T follicular helper cell (primary cell): Measurements from ENCODE around the gene SCN8A.

Experiments
- DNase-seq: peaks from one replicate; pipeline ENCODE4 v3.0.0-alpha.2; 2020; ENCODE audit warnings: low read depth

SCN8A gene

DNA sequence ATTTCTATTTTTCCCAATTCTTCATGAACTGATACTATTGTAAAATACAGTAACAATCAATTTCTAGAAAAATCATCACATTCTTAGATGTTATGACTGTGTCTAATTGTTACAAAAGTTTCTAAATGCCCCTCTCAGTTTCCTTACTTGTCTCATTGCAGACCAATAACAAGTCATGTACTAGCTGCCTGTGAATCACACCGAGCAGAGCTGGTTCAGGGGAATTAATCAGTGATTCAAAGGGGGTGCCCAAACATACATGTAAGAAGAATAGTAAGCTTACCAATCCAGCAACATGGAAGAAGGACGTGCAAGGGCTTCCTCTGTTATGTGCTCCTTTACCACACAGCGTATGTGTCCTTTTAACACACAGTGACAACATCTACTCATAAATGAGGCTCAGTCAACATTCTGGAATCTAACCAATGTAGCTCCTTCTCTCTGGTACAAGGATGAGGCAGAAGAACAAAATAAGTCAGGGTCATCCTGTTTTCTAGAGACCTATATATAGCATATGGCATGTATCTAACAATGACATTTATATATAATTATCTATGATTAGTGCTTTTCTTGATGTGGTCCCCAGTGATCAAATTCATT, 126.4 kb downstream of the SCN8A start:
- no peak for DNase-seq

DNA sequence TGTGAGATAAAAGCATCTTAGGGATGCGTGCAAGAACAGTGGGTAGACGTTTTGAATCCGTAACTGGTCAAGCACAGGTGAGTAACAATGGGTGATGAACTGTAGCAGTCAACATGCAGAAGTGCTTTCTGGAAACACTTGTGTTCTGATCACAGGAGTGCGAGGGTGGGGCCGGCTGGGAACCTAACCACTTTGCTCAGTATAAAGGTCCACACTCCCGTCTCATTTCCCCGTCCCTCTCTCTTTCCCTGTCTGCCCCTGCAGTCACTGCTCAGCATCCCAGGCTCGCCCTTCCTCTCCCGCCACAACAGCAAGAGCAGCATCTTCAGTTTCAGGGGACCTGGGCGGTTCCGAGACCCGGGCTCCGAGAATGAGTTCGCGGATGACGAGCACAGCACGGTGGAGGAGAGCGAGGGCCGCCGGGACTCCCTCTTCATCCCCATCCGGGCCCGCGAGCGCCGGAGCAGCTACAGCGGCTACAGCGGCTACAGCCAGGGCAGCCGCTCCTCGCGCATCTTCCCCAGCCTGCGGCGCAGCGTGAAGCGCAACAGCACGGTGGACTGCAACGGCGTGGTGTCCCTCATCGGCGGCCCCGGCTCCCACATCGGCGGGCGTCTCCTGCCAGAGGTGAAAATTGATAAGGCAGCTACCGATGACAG, 130.4 kb downstream of the SCN8A start:
- peak; percentile 1 for DNase-seq

DNA sequence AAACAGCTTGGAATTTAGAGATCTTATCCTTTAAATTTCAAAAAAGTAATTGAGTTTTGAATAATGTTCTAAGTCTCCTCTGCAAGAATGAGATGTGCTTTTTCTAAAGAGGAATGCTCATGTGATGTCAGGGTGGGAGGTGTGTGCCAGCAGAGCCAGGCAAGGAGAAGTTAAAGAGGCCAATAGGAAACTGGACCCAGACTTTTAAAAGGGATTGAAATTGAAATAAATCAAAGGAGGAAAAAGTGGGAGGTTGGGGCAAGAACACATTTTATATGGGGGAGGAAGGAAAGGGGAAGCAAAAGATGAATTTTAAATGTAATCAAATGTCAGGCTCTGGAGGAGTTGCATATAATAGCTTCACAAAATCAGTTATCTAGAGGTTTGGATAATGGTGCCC, 131.4 kb downstream of the SCN8A start:
- no peak for DNase-seq

DNA sequence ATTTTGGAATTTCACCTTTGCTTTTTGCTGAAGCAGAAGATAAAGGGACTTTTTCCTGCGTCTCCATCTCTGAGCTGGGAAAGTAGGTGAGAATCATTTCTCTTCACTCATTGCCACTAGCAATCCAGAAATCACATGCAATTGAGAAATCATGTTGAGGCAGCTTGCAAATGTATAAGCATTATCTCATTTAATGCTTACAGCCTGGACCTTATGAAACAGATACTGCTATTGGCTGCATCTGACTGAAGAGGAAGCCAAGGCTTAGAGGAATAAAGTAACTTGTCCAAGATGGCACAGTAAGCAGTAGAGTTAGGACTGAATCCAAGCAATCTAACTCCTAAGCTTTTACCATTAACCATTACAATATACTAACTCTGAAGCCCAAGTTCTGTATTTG, 135.1 kb downstream of the SCN8A start:
- no peak for DNase-seq

GRCh38 chr12:51726931-51727330, 135.9 kb downstream of the SCN8A start:
- no peak for DNase-seq

DNA sequence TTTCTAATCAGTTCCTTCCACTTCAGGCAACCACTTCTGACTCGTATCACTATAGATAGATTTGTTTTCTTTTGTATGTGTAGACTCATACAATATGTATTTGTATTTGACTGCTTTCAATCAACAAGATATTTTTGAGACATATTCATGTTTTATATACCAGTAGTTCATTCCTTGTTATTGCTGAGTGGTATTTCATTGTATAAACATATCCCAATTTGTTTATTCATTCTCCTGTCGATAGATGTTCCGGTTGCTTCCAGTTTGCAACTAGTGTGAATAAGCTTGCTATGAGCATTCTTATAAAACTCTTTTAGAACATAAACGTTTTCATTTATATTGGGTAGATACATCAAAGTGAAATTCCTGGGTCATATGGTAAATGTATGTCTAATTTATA, 138.3 kb downstream of the SCN8A start:
- DNase-seq, result no peak

GRCh38 chr12:51730745-51731144, 139.7 kb downstream of the SCN8A start:
- DNase-seq, result no peak

DNA sequence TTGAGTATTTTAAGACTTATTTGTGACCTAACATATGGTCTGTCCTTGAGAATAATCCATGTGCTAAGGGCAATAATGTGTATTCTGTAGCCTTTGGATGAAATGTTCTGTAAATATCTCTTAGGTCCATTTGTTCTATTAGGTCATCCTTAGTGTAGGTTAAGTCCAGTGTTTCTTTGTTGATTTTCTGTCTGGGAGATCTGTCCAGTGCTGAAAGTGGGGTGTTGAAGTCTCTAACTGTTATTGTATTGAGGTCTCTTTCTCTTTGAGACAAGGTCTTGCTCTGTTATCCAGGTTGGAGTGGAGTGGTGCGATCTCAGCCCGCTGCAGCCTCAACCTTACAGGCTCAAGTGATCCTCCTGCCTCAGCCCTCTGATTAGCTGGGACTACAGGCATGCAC, 149.5 kb downstream of the SCN8A start:
- DNase-seq, result no peak

DNA sequence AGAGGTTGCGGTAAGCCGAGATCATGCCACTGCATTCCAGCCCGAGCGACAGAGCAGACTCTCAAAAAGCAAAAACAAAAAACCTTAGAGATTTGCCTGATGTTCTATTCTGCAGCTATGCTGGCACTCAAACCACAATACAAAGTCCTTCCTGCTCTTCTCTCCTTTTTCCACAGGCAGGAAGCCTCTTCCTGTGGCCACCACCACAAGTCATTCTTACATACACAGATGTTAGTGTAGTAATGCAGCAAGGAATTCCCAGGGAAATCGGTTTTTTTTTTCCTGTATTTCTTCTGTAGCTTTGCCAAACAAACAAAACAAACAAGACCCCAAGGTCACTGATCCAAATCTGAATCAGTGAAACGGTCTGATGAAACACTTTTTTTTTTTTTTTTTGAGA, 153.2 kb downstream of the SCN8A start:
- DNase-seq, result no peak

GRCh38 chr12:51744957-51745356, 153.9 kb downstream of the SCN8A start:
- no peak for DNase-seq

DNA sequence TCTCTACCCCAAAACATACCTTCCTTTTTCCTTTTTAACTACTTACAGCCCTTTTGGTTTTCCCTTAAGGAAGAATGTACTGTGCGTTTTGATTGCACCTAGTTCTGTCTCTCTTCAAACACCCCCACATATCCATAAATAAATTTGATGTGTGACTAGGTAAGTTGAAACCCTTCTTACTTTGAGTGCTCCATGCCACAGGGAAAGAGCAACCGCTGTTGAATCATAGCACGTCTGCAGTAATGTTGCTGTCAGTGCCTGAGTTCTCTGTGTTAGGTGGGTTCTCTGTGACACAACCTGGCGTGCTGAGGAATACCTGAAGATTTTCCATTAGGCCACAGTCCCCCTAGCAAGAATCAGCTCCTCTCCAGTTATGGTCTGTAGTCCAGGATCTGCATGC, 155.4 kb downstream of the SCN8A start:
- no peak for DNase-seq

DNA sequence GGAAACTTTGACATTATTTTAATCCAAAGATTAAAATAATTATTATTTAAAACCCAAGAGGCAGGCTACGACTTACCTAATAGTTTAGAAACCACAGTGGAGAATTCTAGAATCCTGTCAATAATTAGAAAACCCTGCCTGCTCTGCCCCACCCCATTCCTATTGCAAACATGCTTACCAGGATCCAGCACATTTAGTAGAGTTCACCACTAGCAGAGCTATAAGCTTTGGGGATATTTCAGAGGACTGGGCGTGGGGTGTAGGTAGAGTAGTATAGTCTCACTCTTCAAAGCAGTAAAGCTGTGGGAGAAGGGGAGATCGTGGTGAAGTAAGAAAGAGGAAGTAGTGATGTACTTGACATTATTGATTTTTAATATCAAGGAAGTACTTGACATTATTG, 157.2 kb downstream of the SCN8A start:
- no peak for DNase-seq

GRCh38 chr12:51749206-51749985, 158.4 kb downstream of the SCN8A start:
- DNase-seq, result no peak

GRCh38 chr12:51749986-51750317, 158.9 kb downstream of the SCN8A start:
- no peak for DNase-seq

GRCh38 chr12:51751661-51752060, 160.6 kb downstream of the SCN8A start:
- no peak for DNase-seq

DNA sequence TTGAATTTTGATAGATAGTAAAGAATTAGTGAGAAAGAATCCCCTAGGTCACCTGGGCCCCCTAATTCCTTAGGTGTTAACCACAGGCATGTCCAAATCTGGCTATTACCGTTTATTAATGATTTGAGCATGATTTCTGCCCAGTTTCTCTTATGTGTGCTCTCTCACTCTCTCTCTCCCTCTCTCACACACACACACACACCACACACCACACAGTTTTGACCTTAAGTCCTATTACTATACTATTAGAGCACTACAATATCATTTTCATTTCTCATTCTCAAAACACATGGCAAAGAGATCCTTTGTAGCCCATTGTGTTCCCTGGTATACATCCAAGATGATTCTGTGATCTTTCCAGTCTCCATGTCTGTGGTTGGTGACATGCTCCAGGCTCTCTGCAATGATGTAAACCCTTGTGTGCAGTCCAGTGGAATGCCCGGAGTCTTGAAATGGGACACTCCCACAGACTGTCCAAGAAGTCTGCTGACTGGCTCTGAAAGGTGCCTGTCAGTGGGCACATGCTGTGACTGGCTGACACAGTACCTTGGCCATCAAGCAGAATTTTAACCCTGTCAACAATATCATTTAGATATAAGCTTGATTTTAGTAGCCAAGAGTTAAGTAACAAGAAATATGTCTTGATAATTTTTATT, 161.3 kb downstream of the SCN8A start:
- no peak for DNase-seq

GRCh38 chr12:51753980-51754675, 163.1 kb downstream of the SCN8A start:
- DNase-seq, result no peak

DNA sequence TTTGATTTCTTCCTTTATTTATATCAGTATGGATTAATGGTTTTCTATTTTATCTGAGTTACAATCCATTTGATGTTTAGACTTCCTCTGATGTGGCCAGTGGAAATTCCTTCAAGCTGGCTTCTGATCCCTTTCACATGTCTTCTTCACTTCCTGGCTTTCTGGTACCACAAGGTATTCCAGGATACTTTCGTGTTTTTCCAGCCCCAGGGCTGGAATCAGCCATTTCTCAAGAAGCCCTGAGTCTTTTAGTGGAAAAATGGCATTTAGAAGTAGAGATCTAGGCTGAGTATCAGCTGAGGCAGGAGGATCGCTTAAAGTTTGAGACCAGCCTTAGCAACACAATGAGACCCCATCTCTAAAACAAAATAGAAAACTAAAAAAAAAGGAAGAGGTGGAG, 164.2 kb downstream of the SCN8A start:
- no peak for DNase-seq

DNA sequence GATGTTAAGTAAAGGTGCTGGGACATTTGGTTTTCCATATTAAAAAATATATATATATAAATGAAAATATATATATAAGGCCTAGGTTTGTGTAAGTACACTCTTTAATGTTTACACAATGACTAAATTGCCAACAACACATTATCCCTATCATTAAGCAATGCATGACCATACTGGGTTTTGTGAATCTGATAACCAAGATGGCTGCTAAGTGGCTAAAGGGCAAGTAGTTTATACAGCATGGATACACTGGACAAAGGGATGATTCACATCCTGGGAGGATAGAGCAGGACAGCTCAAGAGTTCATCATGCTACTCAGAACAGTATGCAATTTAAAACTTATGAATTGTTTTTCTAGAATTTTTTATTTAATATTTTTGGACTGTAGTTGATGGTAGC, 168.1 kb downstream of the SCN8A start:
- DNase-seq, result no peak

- no peak for DNase-seq
Observed at GRCh38 chr12:51759695-51760094, 168.7 kb downstream of the SCN8A start.

DNA sequence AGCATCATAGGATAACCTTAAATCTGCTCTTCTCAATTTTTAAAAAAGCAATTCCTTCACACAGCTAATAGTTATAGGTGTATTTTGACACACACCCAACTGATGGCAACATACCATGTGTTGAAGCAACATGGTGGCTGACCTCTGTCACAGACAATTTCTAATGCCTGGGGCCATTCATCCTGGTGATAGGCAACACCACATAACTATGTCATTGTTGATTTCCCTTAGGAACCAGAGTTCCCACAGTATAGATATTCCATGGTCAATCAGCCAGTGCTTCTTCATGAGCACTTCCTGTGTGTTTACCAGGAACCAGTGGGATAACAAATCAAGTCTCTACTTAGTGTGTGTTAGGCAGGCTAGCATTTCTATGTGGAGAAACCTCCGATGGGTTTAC, 169.2 kb downstream of the SCN8A start:
- DNase-seq, result no peak

DNA sequence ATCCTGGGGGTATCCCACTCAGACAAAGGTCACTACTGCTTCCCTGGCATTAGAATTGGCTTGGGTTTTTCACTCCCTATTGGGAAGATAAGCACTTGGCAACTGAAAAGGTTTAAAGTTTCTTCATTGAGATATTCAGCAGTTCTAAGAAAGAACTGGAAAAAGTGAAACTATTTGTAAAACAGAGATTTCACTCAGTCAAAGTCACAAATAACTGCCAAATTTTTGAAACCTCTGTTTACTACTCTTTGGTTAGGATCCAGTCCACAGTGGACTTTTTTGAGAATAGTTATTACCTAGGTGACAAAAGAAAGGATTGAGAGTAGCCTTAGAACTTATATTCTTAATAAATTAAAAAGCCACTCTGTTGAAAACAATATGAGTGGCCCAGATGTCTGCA, 172.7 kb downstream of the SCN8A start:
- no peak for DNase-seq
